ENCODE data around the gene CTDSPL.

GRCh38 chr3:37944391-37944842, 82.7 kb downstream of the CTDSPL start:
- TF ChIP-seq, protein P1, sequence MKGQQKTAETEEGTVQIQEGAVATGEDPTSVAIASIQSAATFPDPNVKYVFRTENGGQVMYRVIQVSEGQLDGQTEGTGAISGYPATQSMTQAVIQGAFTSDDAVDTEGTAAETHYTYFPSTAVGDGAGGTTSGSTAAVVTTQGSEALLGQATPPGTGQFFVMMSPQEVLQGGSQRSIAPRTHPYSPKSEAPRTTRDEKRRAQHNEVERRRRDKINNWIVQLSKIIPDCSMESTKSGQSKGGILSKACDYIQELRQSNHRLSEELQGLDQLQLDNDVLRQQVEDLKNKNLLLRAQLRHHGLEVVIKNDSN (IDR thresholded peaks at IDR 0.05) = no peak
- TF ChIP-seq EP300 (IDR thresholded peaks at IDR 0.05; ENCODE audit: borderline replicate concordance) (no peak), CEBPB (IDR thresholded peaks at IDR 0.05) (no peak), REST (IDR thresholded peaks at IDR 0.05; ENCODE audit: low read depth) (no peak), RAD21 (IDR thresholded peaks at IDR 0.05; ENCODE audit: low read depth) (no peak), FOXM1 (IDR thresholded peaks at IDR 0.05; ENCODE audit: borderline replicate concordance, low read depth) (no peak), YY1 (IDR thresholded peaks at IDR 0.05; ENCODE audit: low read depth) (no peak), TCF12 (IDR thresholded peaks at IDR 0.05; ENCODE audit: low read depth) (no peak), ZBTB7A (IDR thresholded peaks at IDR 0.05; ENCODE audit: low read depth) (no peak), TAF1 (IDR thresholded peaks at IDR 0.05; ENCODE audit: low read depth) (no peak), MAX (IDR thresholded peaks at IDR 0.05) (no peak)
